ENCODE results near the gene SHISAL2A. TPM values are rescaled to one million over a fixed set of nuclear protein-coding genes. Genes with fewer than 3 reads are reported as not detected.
A peak's percentile ranks its signal among the peaks of the same experiment; 100 is the strongest.
"Not testable (repeated sequence)": the region's sequence is repeated elsewhere in the genome, so short reads cannot be mapped to it uniquely, and the experiment has no call there.

Gene SHISAL2A
- total RNA-seq, 1 donor = not detected

DNA sequence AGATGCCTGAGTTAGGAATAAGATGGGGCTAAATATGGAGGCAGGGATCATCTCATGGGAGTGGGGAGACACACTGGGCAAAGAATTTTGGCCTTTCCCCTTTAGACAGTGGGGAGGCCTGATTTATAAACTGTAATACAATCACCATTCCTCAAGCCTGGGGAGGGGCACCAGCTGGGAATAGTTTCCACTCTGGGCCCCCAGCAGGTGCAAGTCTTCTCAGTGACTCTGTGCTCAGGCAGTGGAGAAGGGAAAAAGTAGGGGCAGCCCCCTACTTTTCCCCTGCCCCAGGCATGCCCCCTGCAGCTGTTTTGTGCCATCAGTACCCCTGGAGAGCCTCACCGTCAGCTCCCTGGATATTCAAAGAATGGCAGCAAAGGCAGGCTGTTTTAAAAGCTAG is 46.1 kb downstream of the SHISAL2A start:
- H3K4me3 ChIP-seq (ENCODE audit: low read depth, low read length) = no peak overlapping the region
- DNase-seq (ENCODE audit: low read depth) = no peak
- TF ChIP-seq, protein P1, sequence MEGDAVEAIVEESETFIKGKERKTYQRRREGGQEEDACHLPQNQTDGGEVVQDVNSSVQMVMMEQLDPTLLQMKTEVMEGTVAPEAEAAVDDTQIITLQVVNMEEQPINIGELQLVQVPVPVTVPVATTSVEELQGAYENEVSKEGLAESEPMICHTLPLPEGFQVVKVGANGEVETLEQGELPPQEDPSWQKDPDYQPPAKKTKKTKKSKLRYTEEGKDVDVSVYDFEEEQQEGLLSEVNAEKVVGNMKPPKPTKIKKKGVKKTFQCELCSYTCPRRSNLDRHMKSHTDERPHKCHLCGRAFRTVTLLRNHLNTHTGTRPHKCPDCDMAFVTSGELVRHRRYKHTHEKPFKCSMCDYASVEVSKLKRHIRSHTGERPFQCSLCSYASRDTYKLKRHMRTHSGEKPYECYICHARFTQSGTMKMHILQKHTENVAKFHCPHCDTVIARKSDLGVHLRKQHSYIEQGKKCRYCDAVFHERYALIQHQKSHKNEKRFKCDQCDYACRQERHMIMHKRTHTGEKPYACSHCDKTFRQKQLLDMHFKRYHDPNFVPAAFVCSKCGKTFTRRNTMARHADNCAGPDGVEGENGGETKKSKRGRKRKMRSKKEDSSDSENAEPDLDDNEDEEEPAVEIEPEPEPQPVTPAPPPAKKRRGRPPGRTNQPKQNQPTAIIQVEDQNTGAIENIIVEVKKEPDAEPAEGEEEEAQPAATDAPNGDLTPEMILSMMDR (IDR thresholded peaks at IDR 0.05; ENCODE audit: insufficient read depth, low read length) = no peak

DNA sequence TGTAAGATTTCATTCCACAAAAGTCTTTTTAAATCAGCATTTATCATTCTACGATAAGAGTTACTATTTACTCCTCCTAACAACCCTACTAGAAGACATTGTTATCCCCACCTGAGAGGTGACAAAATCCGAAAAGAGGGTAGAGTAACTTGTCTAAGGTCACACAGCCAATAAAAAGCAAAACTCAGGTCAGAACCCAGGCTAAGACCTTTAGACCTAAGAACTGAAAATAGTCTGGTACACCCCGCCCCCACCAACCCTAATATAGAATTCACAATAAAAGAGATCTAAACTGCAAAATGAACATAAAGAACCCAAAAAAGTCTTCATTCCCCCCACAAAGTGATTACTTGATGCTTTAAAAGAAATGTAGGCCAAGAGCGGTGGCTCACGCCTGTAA is 46.5 kb downstream of the SHISAL2A start:
- no peak overlapping the region for H3K4me3 ChIP-seq (ENCODE audit: low read depth, low read length)
- TF ChIP-seq, protein P1 (IDR thresholded peaks at IDR 0.05; ENCODE audit: insufficient read depth, low read length) = no peak
- DNase-seq (ENCODE audit: low read depth) = no peak

GRCh38 chr1:52680353-52680752 is 47.4 kb downstream of the SHISAL2A start:
- no peak for DNase-seq (ENCODE audit: low read depth)
- no peak overlapping the region for H3K4me3 ChIP-seq (ENCODE audit: low read depth, low read length)
- TF ChIP-seq, protein P1 (IDR thresholded peaks at IDR 0.05; ENCODE audit: insufficient read depth, low read length) = no peak

DNA sequence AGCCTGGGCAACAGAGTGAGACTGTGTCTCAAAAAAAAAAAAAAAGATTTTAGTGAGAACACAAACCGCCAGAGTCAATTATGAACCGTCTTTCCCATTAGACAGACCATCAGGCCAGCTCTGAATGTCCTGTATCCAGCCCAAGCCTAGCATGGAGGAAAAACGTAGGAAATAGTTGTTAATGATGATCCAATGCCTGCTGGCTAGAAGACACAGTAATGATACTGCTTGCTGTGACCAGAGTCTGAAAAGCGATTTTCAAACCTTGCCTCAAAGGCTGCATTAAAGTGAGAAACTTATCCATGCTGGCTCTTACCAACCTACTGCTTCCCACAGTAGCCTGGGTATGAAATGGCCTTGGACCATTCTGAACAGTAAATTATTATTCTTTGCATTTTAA is 48.2 kb downstream of the SHISAL2A start:
- no peak for DNase-seq (ENCODE audit: low read depth)
- H3K4me3 ChIP-seq (ENCODE audit: low read depth, low read length) = no peak overlapping the region
- TF ChIP-seq, protein P1 (IDR thresholded peaks at IDR 0.05; ENCODE audit: insufficient read depth, low read length) = no peak

DNA sequence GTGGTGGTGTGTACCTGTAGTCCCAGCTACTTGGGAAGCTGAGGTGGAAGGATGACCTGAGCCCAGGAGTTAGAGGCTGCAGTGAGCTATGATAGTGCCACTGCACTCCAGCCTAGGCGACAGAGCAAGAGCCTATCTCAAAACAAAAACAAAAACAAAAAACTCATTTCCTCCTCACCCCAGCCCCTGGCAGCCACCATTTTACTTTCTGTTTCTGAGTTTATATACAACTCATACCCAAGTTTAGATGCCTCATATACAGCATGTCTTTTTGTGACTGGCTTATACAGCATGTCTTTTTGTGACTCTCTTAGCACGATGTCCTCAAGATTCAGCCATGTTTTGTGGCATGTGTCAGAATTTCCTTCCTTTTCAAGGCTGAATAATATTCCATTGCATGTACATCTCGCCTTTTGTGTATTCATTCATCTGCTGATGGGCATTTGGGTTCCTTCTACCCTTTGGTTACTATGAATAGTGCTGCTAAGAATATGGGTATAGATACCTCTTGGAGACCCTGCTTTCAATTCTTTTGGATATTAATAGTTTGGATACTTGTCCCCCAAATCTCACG is 50.5 kb downstream of the SHISAL2A start:
- no peak overlapping the region for H3K4me3 ChIP-seq (ENCODE audit: low read depth, low read length)
- DNase-seq (ENCODE audit: low read depth) = no peak
- TF ChIP-seq, protein P1 (IDR thresholded peaks at IDR 0.05; ENCODE audit: insufficient read depth, low read length) = no peak

DNA sequence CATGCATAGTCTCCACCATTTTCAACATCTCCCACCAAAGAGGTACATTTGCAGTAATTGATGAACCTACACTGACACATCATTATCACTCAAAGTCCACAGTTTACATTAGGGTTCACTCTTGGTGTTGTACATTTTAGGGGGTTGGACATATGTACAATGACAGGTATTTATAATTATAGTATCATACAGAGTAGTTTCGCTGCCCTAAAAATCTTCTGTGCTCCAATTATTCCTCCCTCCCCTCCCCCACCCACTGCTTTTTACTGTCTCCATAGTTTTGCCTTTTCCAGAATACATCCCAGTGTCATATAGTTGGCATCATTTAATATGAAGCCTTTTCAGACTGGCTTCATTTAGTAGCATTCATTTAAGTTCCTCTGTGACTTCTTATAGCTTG is 51.6 kb downstream of the SHISAL2A start:
- TF ChIP-seq, protein P1 (IDR thresholded peaks at IDR 0.05; ENCODE audit: insufficient read depth, low read length) = no peak
- DNase-seq (ENCODE audit: low read depth) = no peak
- no peak overlapping the region for H3K4me3 ChIP-seq (ENCODE audit: low read depth, low read length)

GRCh38 chr1:52686261-52686751 is 53.3 kb downstream of the SHISAL2A start:
- TF ChIP-seq, protein P1 (IDR thresholded peaks at IDR 0.05; ENCODE audit: insufficient read depth, low read length) = peak; percentile 81
- H3K4me3 ChIP-seq (ENCODE audit: low read depth, low read length) = not testable (repeated sequence)
- peak; percentile 74 for DNase-seq (ENCODE audit: low read depth)
